HepG2 (cell line): ENCODE data around the gene TSKU. TPM values are rescaled to one million over a fixed set of nuclear protein-coding genes. Genes with fewer than 3 reads are reported as not detected.
A peak's percentile ranks its signal among the peaks of the same experiment; 100 is the strongest.

Source experiments
- ATAC-seq: fragments of 200-7000 bp; cut with Tn5 transposase; 3 replicates; pipeline ENCODE4 v1.9.1; 2020; ENCODE audit warnings: mild to moderate bottlenecking, moderate library complexity
- BruUV-seq: library from RNA; stranded (reverse); fragments of 400-500 nt; replicated peaks from 2 replicates; lab custom pipeline; 2021; lab: Mats Ljungman, UMichigan
- CTCF ChIA-PET: fragments of 300-600 bp; formaldehyde crosslinking; extraction: SDS; loops from one replicate; lab custom pipeline; 2021; ENCODE audit warnings: low total read pairs, inconsistent platforms, low intra/inter-chr PET ratio; lab: Yijun Ruan, JAX
- POLR2A ChIA-PET: fragments of 350-600 bp; sonication (Branson Sonifier 250); formaldehyde crosslinking; loops from one replicate; lab custom pipeline; 2020; ENCODE audit warnings: antibody characterized with exemption, inconsistent platforms; lab: Yijun Ruan, JAX
- DNase-seq: peaks from one replicate; pipeline ENCODE4 v3.0.0-alpha.2; 2015; ENCODE audit warnings: low spot score
- FAIRE-seq: peaks from 3 replicates; lab custom pipeline; 2011; peaks lifted over from hg19 to GRCh38; lab: Jason Lieb, UNC
- H2AFZ ChIP-seq: one replicate; pipeline ENCODE4 v1.6.1; 2011; ENCODE audit warnings: low read length, inconsistent platforms
- H3K27ac ChIP-seq: fragments of 300-600 bp; 3 replicates; pipeline ENCODE4 v1.8.0; 2011; ENCODE audit warnings: mixed run types, mild to moderate bottlenecking, mixed read lengths, low read length, inconsistent platforms; ENCODE audit not compliant: insufficient read depth; ENCODE audit errors: extremely low read length
- H3K27me3 ChIP-seq, 2 experiments: fragments of 200-600 bp in 1 of 2; 2 replicates in 1 of 2; 3 replicates in 1 of 2; pipeline versions ENCODE4 v1.6.0 to v1.8.0; 2011; ENCODE audit warnings: low read length in 2 of 2, mild to moderate bottlenecking in 2 of 2, moderate library complexity in 2 of 2, inconsistent platforms in 1 of 2; ENCODE audit not compliant: insufficient read depth in 2 of 2, control insufficient read depth in 1 of 2
- H3K36me3 ChIP-seq, 2 experiments: fragments of 200-600 bp in 1 of 2; replicated peaks in 1 of 2; 2 replicates in 1 of 2; 3 replicates in 1 of 2; pipeline versions ENCODE4 v1.5.1 to v1.8.0; 2011; ENCODE audit warnings: low read length in 2 of 2, inconsistent platforms in 1 of 2; ENCODE audit not compliant: insufficient read depth in 2 of 2, control insufficient read depth in 1 of 2
- H3K4me1 ChIP-seq: 2 replicates; pipeline ENCODE4 v1.5.1; 2012; ENCODE audit warnings: low read length, inconsistent platforms; ENCODE audit not compliant: insufficient read depth
- H3K4me2 ChIP-seq: 2 replicates; pipeline ENCODE4 v1.6.0; 2011; ENCODE audit warnings: low read depth, low read length, inconsistent platforms
- H3K4me3 ChIP-seq, 3 experiments: fragments of 200-600 bp in 1 of 3; sonication (generic), shearing (Covaris generic) in 1 of 3; replicated peaks in 1 of 3; 2 replicates each; pipeline ENCODE4 v1.5.1; 2011 to 2016; ENCODE audit warnings: low read length in 3 of 3, inconsistent platforms in 2 of 3, low read depth in 2 of 3, mild to moderate bottlenecking in 2 of 3, control low read depth in 1 of 3, mixed read lengths in 1 of 3; ENCODE audit not compliant: insufficient read depth in 1 of 3
- H3K79me2 ChIP-seq: one replicate; pipeline ENCODE4 v1.6.1; 2011; ENCODE audit warnings: low read length, inconsistent platforms; ENCODE audit not compliant: insufficient read depth
- H3K9ac ChIP-seq: 2 replicates; pipeline ENCODE4 v1.6.0; 2011; ENCODE audit warnings: mild to moderate bottlenecking, low read depth, low read length, inconsistent platforms; ENCODE audit not compliant: insufficient read depth
- H3K9me3 ChIP-seq: 2 replicates; pipeline ENCODE4 v1.5.1; 2012; ENCODE audit warnings: mild to moderate bottlenecking, low read length
- H4K20me1 ChIP-seq: 2 replicates; pipeline ENCODE4 v1.6.0; 2011; ENCODE audit warnings: inconsistent platforms, mild to moderate bottlenecking, low read length, moderate library complexity; ENCODE audit not compliant: insufficient read depth
- CHD2 ChIP-seq: IDR thresholded peaks from 2 replicates; pipeline ENCODE4 v1.6.1; 2011; ENCODE audit warnings: low read depth, low read length, improper control_type of control experiment
- GABPA ChIP-seq, 2 experiments: IDR thresholded peaks; 2 replicates each; pipeline ENCODE4 v1.6.1; 2011 to 2016; ENCODE audit warnings: low read depth in 2 of 2, low read length in 1 of 2, missing biosample characterization in 1 of 2, missing genetic modification characterization in 1 of 2
- HES4 ChIP-seq: sonication (generic); formaldehyde crosslinking; IDR thresholded peaks from 2 replicates; pipeline ENCODE4 v1.9.0; 2021; ENCODE audit warnings: mild to moderate bottlenecking, missing genetic modification reagents, borderline replicate concordance
- NFIC ChIP-seq: IDR thresholded peaks from 2 replicates; pipeline ENCODE4 v1.6.1; 2012; ENCODE audit warnings: mild to moderate bottlenecking, low read length, inconsistent platforms
- SP5 ChIP-seq: IDR thresholded peaks from 2 replicates; pipeline ENCODE4 v1.6.1; 2016; ENCODE audit warnings: low read depth, borderline replicate concordance
- SSRP1 ChIP-seq: IDR thresholded peaks from 2 replicates; pipeline ENCODE4 v1.6.1; 2016; ENCODE audit warnings: control low read depth
- ZNF205 ChIP-seq: IDR thresholded peaks from 2 replicates; pipeline ENCODE4 v1.6.1; 2018; ENCODE audit warnings: missing biosample characterization, missing genetic modification reagents
- ZNF790 ChIP-seq: sonication (generic); formaldehyde crosslinking; IDR thresholded peaks from 2 replicates; pipeline ENCODE4 v1.8.0; 2022; ENCODE audit warnings: missing genetic modification reagents, mild to moderate bottlenecking, borderline replicate concordance
- WGBS: methylation state at CpG from one replicate; pipeline ENCODE4 v1.1.6; 2017; ENCODE audit warnings: low lambda C conversion rate; 5-methylcytosine and 5-hydroxymethylcytosine counted together
- in situ Hi-C: cut with HindIII; loops from 2 replicates; pipeline ENCODE4 v1.10.0; 2017; ENCODE audit warnings: low pct_unique_long_range_greater_than_20kb; ENCODE audit not compliant: extremely low pct_ligation_motif_present
- intact Hi-C: fragments of 100-400 bp; cut with micrococcal nuclease; formaldehyde crosslinking; loops from one replicate; pipeline ENCODE4 v1.10.0; 2022; ENCODE audit not compliant: unreplicated experiment
- polyA plus RNA-seq, 8 experiments: library from polyadenylated mRNA; depleted of rRNA in 3 of 8; stranded (reverse) in 7 of 8; unstranded in 1 of 8; fragments of >200 nt; fragmentation: Illumina TruSeq in 4 of 8; extraction: Trizol in 4 of 8; gene quantifications; 2 replicates each; pipeline versions ENCODE4 v1.2.1 to v1.2.3, GENCODE V29; 2011 to 2016; ENCODE audit warnings: low read depth in 4 of 8, missing spikeins in 1 of 8, mixed read lengths in 1 of 8; ENCODE audit not compliant: insufficient read depth in 1 of 8
- total RNA-seq, 5 experiments: library from RNA; depleted of rRNA; stranded (reverse); fragments of >200 nt; fragmentation: Illumina TruSeq; extraction: Trizol; gene quantifications; 2 replicates each; pipeline ENCODE4 v1.2.3, GENCODE V29; 2016; ENCODE audit warnings: low read depth in 1 of 5
- TF ChIP-seq, protein P1 (sequence below): sonication (generic); formaldehyde crosslinking; IDR thresholded peaks from 2 replicates; pipeline ENCODE4 v1.8.1; 2023; ENCODE audit warnings: mild to moderate bottlenecking, inconsistent platforms, moderate library complexity, missing genetic modification reagents, borderline replicate concordance
- TF ChIP-seq, protein P2 (sequence below): sonication (generic); formaldehyde crosslinking; IDR thresholded peaks from 2 replicates; pipeline ENCODE4 v1.4.0; 2020; ENCODE audit warnings: missing genetic modification reagents
- TF ChIP-seq, protein P3 (sequence below): IDR thresholded peaks from 2 replicates; pipeline ENCODE4 v1.6.1; 2012; ENCODE audit warnings: inconsistent platforms

The TSKU gene
- total and polyA plus RNA-seq, 2 of the 13 experiments (the other 11 are each of a cell fraction or from before 2014, with no cell fraction given), result 20.3 to 21.4 TPM

DNA sequence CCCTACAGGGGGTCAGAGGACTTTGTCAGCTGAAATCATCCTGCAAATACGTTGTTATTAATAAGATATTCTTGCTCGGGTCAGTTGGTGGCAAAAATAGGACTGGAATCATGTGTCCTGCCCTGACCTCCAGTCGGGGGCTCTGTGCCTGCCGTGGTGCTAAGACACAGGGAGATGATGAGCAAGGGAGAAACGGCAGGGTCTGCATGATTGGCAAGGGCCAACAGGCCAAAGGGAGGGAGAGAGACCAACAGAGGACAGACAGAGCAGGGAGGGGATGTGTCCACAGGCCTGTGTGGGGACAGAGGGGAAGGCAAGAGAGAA is 10.4 kb upstream of the TSKU start (continued):
- TF ChIP-seq, protein P1, sequence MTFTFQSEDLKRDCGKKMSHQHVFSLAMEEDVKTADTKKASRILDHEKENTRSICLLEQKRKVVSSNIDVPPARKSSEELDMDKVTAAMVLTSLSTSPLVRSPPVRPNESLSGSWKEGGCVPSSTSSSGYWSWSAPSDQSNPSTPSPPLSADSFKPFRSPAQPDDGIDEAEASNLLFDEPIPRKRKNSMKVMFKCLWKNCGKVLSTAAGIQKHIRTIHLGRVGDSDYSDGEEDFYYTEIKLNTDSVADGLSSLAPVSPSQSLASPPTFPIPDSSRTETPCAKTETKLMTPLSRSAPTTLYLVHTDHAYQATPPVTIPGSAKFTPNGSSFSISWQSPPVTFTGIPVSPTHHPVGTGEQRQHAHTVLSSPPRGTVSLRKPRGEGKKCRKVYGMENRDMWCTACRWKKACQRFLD (CRISPR knock-in tag), result no peak
- TF ChIP-seq CHD2 (no peak), HES4 (no peak)
- TF ChIP-seq, protein P2, sequence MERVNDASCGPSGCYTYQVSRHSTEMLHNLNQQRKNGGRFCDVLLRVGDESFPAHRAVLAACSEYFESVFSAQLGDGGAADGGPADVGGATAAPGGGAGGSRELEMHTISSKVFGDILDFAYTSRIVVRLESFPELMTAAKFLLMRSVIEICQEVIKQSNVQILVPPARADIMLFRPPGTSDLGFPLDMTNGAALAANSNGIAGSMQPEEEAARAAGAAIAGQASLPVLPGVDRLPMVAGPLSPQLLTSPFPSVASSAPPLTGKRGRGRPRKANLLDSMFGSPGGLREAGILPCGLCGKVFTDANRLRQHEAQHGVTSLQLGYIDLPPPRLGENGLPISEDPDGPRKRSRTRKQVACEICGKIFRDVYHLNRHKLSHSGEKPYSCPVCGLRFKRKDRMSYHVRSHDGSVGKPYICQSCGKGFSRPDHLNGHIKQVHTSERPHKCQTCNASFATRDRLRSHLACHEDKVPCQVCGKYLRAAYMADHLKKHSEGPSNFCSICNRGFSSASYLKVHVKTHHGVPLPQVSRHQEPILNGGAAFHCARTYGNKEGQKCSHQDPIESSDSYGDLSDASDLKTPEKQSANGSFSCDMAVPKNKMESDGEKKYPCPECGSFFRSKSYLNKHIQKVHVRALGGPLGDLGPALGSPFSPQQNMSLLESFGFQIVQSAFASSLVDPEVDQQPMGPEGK (CRISPR knock-in tag), result no peak

DNA sequence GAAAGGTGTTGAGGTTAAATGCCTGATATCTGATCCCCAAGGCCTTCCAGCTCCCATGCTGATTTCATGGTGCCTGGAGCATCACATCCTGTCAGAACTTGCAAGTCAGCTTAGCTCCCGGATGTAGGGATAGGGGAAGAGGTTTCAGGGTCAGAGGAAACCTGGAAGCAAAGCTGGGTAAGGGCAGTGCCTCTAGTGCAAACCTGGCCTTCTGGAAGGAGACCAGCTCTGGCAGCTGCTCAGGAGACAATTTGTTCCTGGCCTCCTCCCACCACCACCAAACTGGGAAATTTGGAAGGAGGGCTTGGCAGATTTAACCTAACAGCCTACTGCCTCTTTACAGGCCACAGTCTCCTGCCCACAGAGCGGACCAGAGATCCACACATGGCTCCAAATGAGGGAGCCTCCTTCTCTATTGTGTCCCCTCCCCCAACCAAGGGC is 9.2 kb upstream of the TSKU start:
- in situ Hi-C loops (no loop called here), intact Hi-C loops (no loop called here)
- POLR2A ChIA-PET, result interaction anchor here (1.5 kb wide), 1 partner anchor 9 kb away, joined by 10 read pairs; the partner anchor contains the start of gene TSKU
- no peaks in the 10 kb centered on the region for H3K27me3 ChIP-seq
- WGBS, result 73% methylated on average over 2 of the region's 2 CpGs
- ATAC-seq (no peak), DNase-seq (no peak), FAIRE-seq (no peak)
- peaks cover 11% of the 10 kb centered on the region for H3K9me3 ChIP-seq
- H3K27ac ChIP-seq, result no peak overlapping the region
- no peak overlapping the region for H3K9ac ChIP-seq
- H3K79me2 ChIP-seq, result no peaks in the 10 kb centered on the region
- H4K20me1 ChIP-seq, result no peaks in the 10 kb centered on the region
- no peak overlapping the region for H2AFZ ChIP-seq
- no peak overlapping the region for H3K4me2 ChIP-seq
- CTCF ChIA-PET, result no interaction called here
- no peak overlapping the region for H3K4me3 ChIP-seq
- H3K4me1 ChIP-seq, result peaks cover 72% of the 10 kb centered on the region
- BruUV-seq, result no TSS peak
- H3K36me3 ChIP-seq, result no peaks in the 10 kb centered on the region
- TF ChIP-seq ZNF205 (no peak), SP5 (CRISPR knock-in tag) (no peak), ZNF790 (CRISPR knock-in tag) (no peak), NFIC (no peak), SSRP1 (CRISPR knock-in tag) (no peak), GABPA (IDR thresholded peaks at IDR 0.05; ENCODE audit: low read depth, low read length) (no peak), GABPA (CRISPR knock-in tag; IDR thresholded peaks at IDR 0.05; ENCODE audit: low read depth) (peak; percentile 46)
- TF ChIP-seq, protein P3, sequence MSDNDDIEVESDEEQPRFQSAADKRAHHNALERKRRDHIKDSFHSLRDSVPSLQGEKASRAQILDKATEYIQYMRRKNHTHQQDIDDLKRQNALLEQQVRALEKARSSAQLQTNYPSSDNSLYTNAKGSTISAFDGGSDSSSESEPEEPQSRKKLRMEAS, result no peak
- TF ChIP-seq, all 625 proteins: peak for 1
